Measurements from ENCODE around the gene SELENBP1.

DNA sequence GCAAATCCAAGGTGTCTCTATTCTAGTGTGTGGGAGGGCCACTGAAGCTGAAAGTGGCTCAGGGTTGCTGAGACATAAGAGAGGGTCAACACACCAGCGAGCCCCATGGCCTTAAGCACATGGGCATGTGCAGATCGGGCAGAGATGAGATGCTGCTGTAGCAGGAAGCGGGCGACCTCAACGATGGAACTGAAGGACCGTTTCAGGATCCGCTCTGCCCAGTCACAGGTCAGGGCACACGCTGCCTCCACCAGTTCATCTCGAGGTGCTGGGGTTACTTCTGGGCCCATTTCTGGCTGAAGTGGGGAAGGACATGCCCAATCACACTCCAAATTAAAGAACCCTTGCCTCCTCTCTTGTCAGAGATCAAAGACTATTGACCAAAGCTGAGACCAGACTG is 28.9 kb downstream of the SELENBP1 start:
- TF ChIP-seq POLR2A (IDR thresholded peaks at IDR 0.05) (no peak), CTCF (IDR thresholded peaks at IDR 0.05 in 8 of 11, conservative IDR thresholded peaks at IDR 0.05 in 3 of 11) (no peak), POLR2AphosphoS5 (IDR thresholded peaks at IDR 0.05) (no peak)

Measured in spleen (tissue), 7 donors.